Measurements from ENCODE around the gene SMYD3.

- no peak for TF ChIP-seq CTCF (IDR thresholded peaks at IDR 0.05; ENCODE audit: low read length)
- TF ChIP-seq EZH2 (optimal IDR thresholded peaks at IDR 0.05; ENCODE audit: low read depth, low read length) = no peak
- TF ChIP-seq EZH2phosphoT487 (IDR thresholded peaks at IDR 0.05; ENCODE audit: low read length) = no peak
These were observed 236.8 kb downstream of the SMYD3 start for GRCh38 chr1:246270236-246270635.
